GM21390 (cell line): ENCODE data around the gene SLC51B.
"Not testable (repeated sequence)": the region's sequence is repeated elsewhere in the genome, so short reads cannot be mapped to it uniquely, and the experiment has no call there.

Source experiments
- ATAC-seq: cut with Tn5 transposase; IDR thresholded peaks from one replicate; pipeline ENCODE4 v1.9.1; 2021; ENCODE audit not compliant: unreplicated experiment

The SLC51B gene

DNA sequence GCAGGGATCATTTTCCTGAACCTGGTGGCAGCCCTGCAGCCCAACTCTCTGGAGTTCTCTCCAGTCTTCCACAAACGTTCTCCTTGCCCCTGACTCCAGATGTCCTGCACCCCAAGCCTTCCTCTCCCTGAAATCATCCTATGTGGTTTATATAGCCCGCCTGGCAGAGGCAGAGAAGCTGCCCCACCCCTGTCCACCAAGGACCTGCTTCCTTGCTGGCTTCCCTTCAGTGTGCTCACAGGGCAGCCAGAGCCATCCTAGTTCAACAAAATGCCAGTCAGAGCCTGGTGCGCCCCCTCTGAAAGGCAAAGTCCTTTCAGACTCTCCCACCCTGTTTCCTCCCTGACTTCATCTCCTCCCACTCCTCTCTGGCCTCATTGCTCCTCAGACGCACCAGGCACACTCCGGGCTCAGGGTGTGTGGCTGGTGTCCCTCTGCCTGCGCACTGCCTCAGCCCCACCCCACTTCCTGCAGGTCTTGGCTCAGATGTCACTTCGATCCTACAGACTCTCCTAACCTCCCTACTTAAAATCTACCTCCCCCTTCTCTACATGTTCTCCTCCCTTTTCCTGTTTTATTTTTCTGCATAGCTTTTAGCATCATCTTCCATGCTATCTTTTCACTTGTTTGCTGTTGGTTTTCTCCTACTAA lies 37.2 kb downstream of the SLC51B start:
- ATAC-seq: no peak

DNA sequence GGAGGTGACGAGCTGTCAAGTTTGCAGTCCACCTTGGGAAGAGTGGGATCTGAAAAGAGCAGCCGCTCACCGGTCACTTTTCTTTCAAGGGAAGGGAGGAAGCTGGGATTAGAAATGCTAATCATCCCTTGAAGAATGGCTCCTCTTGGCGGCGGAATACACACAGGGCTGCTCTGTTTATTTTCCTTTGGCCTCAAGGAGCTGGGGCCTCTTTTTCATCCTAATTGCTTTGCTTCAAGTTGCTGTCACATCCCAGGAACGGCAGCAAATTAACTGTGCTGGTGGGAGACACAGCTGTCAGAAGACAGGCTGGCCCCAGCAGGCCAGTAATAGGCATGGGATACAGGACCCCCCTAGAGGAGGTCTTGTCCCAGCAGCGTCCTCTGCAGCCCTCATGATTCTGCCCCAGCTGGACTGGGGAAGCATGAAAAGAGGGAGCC lies 38.1 kb downstream of the SLC51B start:
- ATAC-seq: no peak

DNA sequence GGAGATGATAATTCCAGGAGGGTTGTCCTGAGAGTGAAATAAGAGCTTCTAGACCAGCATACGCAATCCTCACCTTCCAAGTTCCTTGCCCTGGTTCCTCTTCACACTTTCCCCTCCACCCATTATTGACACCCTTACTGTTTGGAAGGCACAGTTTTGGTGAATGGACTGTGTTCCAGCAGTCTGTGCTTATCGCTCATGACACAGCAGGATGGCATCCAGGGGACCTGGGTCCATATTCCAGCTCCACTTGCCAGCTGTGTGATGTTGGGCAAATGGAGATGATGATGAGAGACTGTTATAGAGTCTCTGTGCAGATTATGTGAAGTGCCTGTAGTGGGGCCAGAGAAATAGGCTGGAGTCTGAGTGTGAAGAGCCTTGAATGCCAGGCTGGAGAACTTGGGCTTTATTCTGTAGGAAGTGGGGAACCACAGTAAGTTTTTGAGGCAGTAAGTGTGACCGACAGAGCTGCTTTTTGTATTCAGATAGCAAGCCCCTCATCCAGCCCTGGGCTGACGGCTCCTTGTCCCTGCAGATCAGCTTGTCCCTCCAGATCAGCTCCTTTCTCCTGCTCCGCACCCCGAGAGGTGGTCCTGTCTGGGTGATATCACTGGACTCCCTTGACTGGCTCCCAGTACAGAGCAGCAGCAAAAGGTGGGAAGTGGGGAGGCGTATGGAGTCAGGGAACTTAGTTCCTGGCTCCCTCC lies 39.5 kb downstream of the SLC51B start:
- no peak for ATAC-seq

GRCh38 chr15:65085207-65085753 lies 40.1 kb downstream of the SLC51B start:
- no peak for ATAC-seq

DNA sequence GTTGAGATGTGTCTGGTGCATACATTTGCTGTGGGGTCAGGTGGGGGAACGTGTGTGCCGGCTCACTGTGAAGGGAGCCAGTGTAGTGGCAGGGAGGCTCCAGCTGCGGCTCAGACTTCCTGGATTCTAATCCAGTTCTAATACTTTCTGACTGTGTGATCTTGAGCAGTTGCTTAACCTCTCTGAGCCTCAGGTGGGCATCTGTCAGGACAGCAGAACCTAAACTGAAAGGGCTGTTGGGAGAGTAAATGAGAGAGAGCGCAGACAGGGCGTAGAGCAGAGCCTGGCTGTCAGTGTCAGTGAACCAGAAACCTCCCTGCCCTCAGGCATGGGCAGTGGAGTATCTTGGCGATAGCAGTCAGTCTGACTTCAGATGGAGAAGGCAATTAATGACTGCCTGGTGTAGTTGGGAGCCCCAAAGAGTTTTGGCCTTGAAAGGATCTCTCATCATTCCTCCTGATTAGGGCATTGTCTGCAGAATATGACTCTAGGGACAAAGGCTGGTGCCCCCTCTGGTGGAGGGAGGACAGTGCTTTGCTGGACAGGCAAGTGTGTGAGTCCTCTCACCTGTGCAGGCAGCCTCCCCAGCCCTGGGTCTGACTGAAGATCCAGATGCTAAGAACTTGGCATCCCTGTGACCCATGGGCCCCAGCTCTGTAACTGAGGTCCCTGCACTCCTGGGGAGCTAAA lies 40.9 kb downstream of the SLC51B start:
- no peak for ATAC-seq

DNA sequence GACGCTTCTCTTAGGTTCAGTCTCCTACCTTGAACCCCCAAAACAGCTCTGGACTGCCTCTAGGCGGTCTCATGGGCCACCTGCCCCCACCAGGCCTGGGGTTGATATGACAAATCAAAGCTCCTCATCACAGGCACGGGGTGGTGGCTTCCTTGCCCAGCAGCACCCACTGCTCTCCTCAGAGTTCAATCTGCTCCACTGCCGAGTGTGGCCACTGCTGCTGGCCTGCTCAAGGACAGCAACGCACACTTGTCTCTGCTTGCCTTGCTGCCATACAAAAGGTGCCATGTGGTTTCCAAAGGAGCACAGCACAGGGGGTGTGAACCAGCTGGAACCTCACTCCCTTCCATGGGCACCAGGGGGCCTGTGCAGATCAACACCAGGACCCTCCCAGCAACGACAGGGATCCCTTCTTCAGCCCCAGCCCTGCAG lies 41.5 kb downstream of the SLC51B start:
- ATAC-seq: no peak

- no peak for ATAC-seq
Measured at GRCh38 chr15:65087411-65087810, 42.2 kb downstream of the SLC51B start.

- ATAC-seq: no peak
Measured at GRCh38 chr15:65087873-65088642, 42.9 kb downstream of the SLC51B start.

DNA sequence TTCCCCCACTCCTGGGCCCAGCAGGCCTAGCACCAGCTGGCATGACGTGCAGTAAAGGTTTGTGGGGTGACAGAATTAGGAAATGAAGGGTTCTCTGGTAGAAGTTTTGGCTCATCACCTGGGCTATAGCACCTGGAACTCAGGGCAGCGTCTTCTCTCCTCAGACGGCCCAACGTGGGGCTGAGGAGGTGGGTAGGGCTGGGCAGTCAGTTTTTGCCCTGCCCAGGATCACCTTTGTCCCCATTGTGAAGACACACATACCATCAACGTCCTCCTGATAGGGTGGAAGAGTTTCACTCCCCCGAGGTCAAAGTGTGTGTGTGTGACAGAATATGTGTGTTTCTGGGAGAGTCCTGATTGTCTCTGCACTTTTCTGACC lies 43.4 kb downstream of the SLC51B start:
- ATAC-seq: no peak

GRCh38 chr15:65089206-65089824 lies 44.1 kb downstream of the SLC51B start:
- ATAC-seq: no peak

DNA sequence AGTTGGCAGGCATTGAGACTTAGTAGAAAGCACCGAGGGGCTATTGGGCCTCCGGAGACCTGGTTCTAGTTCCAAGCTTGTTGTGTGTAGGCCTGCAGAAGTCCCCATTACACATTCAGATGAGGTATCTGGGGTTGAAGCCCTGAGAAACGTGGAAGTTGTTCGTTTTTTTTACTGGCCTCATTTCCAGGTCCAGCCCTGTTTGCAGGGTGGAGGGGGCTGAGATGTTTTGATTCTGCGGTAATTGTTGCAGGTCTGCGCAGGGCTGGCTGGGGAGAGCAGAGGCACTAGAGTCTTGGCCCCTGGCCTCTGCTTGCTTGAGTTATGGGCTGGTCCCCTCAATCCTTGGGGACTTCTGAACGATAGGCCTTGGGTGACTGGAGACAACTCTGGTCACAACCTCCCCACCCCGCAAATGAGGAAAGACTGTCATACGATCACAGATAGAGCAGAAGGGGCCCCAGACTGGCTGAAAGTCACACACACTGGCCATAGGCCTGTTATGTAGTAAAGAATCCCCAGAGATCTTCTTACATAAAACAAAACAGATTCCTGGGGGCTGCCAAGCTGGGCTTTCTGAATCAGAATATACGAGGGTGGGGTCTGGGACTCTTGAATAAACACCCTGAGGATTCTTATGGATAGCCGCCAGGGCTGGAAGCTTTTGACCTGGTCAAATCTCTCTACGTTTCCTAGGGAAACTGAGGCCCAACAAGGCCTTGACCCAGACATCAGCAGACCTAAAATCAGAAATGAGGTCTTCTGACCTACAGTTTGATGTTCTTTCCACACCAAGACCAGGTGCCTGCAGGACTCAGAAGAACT lies 47.0 kb downstream of the SLC51B start:
- no peak for ATAC-seq

DNA sequence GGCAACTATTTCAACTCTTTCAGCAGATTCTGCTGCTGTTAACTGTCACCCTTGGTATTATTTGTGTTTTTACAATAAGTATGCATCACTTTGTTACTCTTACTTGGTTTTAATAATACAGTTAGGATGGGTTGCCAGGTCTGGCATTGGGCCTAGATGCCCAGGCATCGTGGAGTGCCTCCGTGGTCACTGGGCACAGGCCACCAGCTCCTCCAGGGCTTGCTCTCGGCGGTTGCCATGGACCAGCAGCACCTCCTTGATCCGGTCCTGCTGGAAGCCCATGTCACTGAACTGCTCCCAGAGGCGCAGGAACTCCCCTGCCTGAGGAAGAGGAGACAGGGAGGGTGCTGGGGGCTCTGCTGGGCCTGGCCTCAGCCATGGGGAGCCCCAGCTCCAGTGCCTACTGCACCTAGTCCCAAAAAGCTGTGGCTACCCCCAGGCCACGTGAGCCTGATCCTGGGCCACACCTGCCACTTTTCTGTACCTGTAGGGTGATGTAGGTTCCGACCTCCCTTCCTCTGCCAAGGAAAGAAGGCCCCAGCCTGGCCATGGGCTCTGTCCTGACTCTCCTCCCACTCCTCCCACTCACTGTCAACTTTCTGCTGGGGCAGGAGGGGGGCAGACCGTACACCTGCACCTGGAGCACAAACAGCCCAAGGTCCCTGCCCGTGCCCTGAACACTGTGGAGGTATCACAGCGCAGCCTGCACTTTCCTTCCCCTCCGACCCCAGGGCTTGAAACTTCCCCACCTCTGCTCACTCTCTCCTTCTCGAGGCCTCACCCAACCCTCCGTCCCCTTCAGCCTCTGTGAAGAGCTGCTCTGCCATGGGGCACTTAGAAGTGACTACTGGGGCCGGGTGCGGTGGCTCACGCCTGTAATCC lies 48.0 kb downstream of the SLC51B start:
- ATAC-seq: no peak

DNA sequence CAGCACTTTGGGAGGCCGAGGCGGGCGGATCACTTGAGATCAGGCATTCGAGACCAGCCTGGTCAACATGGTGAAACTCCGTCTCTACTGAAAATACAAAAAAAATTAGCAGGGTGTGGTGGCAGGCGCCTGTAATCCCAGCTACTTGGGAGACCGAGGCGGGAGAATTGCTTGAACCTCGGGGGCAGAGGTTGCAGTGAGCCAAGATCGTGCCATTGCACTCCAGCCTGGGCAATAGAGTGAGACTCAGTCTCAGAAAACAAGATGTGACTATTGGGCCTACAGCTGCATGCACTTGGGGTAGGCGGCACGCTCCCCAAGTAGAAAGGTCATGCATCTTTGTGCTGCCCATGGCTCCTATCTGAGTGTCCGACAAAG lies 48.6 kb downstream of the SLC51B start:
- ATAC-seq: not testable (repeated sequence)

- no peak for ATAC-seq
Measured at GRCh38 chr15:65094294-65094995, 49.3 kb downstream of the SLC51B start.

GRCh38 chr15:65095011-65095746 lies 50.0 kb downstream of the SLC51B start:
- no peak for ATAC-seq

DNA sequence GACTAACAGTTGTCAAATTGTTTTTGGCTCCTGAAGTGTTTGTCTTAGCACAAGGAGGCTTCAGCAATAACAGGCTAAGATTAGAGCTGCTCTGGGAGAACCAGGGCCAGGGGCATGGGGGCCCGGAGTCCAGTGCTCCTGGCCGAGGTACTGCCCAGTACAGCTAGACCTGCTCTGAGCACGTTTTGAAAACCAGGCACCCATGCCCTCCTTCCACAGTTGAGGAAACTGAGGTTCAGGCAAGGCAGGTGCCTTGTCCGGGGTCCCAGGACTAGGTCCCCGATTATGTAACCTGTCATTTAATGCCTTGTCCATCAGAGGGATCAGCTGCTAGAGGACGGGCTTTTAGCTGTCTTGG lies 50.5 kb downstream of the SLC51B start:
- no peak for ATAC-seq

- ATAC-seq: no peak
Measured at GRCh38 chr15:65096481-65097385, 51.5 kb downstream of the SLC51B start.
